Sigmoid colon (tissue), 7 donors: ENCODE measurements around the gene KIF26B. TPM values are rescaled to one million over a fixed set of nuclear protein-coding genes. Genes with fewer than 3 reads are reported as not detected.

ENCODE experiments used
- DNase-seq: peaks from one replicate; pipeline ENCODE4 v3.0.0-alpha.2; 2019
- H3K27ac ChIP-seq, 4 donors: fragments of 200-600 bp; sonication (generic); one replicate each; pipeline ENCODE4 v1.5.1; 2016 to 2019; ENCODE audit warnings: mild to moderate bottlenecking in 1 of 4
- H3K27me3 ChIP-seq, 3 donors: fragments of 200-600 bp; sonication (generic); one replicate each; pipeline ENCODE4 v1.5.1; 2019; ENCODE audit warnings: mild to moderate bottlenecking in 1 of 3
- H3K36me3 ChIP-seq, 4 donors: fragments of 200-600 bp; sonication (generic); one replicate each; pipeline ENCODE4 v1.5.1; 2016 to 2019
- H3K4me1 ChIP-seq, 4 donors: fragments of 200-600 bp; sonication (generic); one replicate each; pipeline ENCODE4 v1.5.1; 2017 to 2019
- H3K4me3 ChIP-seq, 4 donors: fragments of 200-600 bp; sonication (generic); one replicate each; pipeline ENCODE4 v1.5.1; 2017 to 2019; ENCODE audit warnings: mild to moderate bottlenecking in 2 of 4, moderate library complexity in 1 of 4
- H3K9me3 ChIP-seq, 4 donors: fragments of 200-600 bp in 3 of 4; sonication (generic) in 3 of 4; one replicate each; pipeline versions ENCODE4 v1.5.1 to v1.6.1; 2013 to 2019
- CTCF ChIP-seq, 4 experiments: fragments of 450-650 bp in 3 of 4; fragments of 200-600 bp in 1 of 4; IDR thresholded peaks; one replicate each; pipeline ENCODE4 v1.5.1; 2016 to 2019; ENCODE audit warnings: antibody characterized with exemption in 4 of 4, mild to moderate bottlenecking in 3 of 4, moderate library complexity in 2 of 4
- EP300 ChIP-seq, 4 donors: sonication (generic); formaldehyde crosslinking; IDR thresholded peaks; one replicate each; pipeline ENCODE4 v1.6.1; 2017; ENCODE audit warnings: antibody characterized with exemption in 4 of 4
- POLR2A ChIP-seq, 2 donors: fragments of 450-650 bp; IDR thresholded peaks; one replicate each; pipeline ENCODE4 v1.6.1; 2016; ENCODE audit warnings: antibody characterized with exemption in 2 of 2, mild to moderate bottlenecking in 2 of 2, moderate library complexity in 2 of 2
- POLR2AphosphoS5 ChIP-seq, 4 donors: sonication (generic); formaldehyde crosslinking; IDR thresholded peaks; one replicate each; pipeline ENCODE4 v1.6.1; 2017; ENCODE audit warnings: antibody characterized with exemption in 4 of 4
- WGBS, 2 donors: extraction: QIAGEN DNeasy Blood & Tissue Kit; methylation state at CpG; one replicate each; pipeline ENCODE4 v1.1.7; 2013; 5-methylcytosine and 5-hydroxymethylcytosine counted together
- intact Hi-C: fragments of 100-400 bp; cut with DNase I; formaldehyde crosslinking; loops from one replicate; pipeline ENCODE4 v1.15.1; 2023
- polyA plus RNA-seq, 3 donors: library from polyadenylated mRNA; stranded (reverse); fragments of 200-250 nt; gene quantifications; one replicate each; pipeline ENCODE4 v1.2.3, GENCODE V29; 2013
- total RNA-seq, 4 donors: library from RNA; depleted of rRNA; stranded (reverse); fragments of >200 nt; gene quantifications; one replicate each; pipeline ENCODE4 v1.1.0, GENCODE V29; 2016
- donor health status: healthy with polysubstance abuse.
- donor health status: Bipolar disorder and iron deficiency.
- donor health status: healthy.

The KIF26B gene
- total and polyA plus RNA-seq, 7 donors = under 0.01 to 5.5 (median 1.4) TPM; not detected in 1

- WGBS, 2 donors = 87 to 94% methylated on average over 9 of the region's 9 CpGs
- Histone ChIP-seq H3K27me3 (no peaks in the 10 kb centered on the region), H3K27ac (no peak overlapping the region), H3K4me1 (no peaks in the 10 kb centered on the region), H3K4me3 (no peak overlapping the region), H3K9me3 (no peaks in the 10 kb centered on the region), H3K36me3 (no peaks in the 10 kb centered on the region)
- no peak for DNase-seq
- intact Hi-C loops = no loop called here
- TF ChIP-seq POLR2AphosphoS5 (IDR thresholded peaks at IDR 0.05) (no peak), POLR2A (IDR thresholded peaks at IDR 0.05) (no peak), EP300 (IDR thresholded peaks at IDR 0.05) (no peak), CTCF (IDR thresholded peaks at IDR 0.05) (no peak)
These were observed 348.8 kb downstream of the KIF26B start for GRCh38 chr1:245503548-245503947.

- no peak for DNase-seq
- no peaks in the 10 kb centered on the region for H3K36me3 ChIP-seq
- peaks cover 0 to 8% (median 0%) of the 10 kb centered on the region in 4 donors for H3K4me1 ChIP-seq
- peaks cover 0 to 23% (median 0%) of the 10 kb centered on the region in 3 donors for H3K27me3 ChIP-seq
- TF ChIP-seq CTCF (IDR thresholded peaks at IDR 0.05) (no peak), POLR2AphosphoS5 (IDR thresholded peaks at IDR 0.05) (no peak), EP300 (IDR thresholded peaks at IDR 0.05) (no peak), POLR2A (IDR thresholded peaks at IDR 0.05) (no peak)
- 44 to 53% methylated on average over 4 of the region's 4 CpGs for WGBS, 2 donors
- no peak overlapping the region for H3K4me3 ChIP-seq
- intact Hi-C loops = no loop called here
- H3K27ac ChIP-seq = no peak overlapping the region
- no peaks in the 10 kb centered on the region for H3K9me3 ChIP-seq
These were observed 355.4 kb downstream of the KIF26B start for GRCh38 chr1:245510144-245510543.

- no peak for DNase-seq
- Histone ChIP-seq H3K4me3 (peak overlapping the region in 2 of 4 donors; percentile 9 to 13), H3K27ac (no peak overlapping the region), H3K4me1 (peaks cover 0 to 8% (median 0%) of the 10 kb centered on the region in 4 donors), H3K9me3 (no peaks in the 10 kb centered on the region), H3K36me3 (no peaks in the 10 kb centered on the region), H3K27me3 (peaks cover 0 to 23% (median 0%) of the 10 kb centered on the region in 3 donors)
- TF ChIP-seq EP300 (IDR thresholded peaks at IDR 0.05) (no peak), POLR2AphosphoS5 (IDR thresholded peaks at IDR 0.05) (no peak)
- intact Hi-C loops = no loop called here
- 48 to 58% methylated on average over 8 of the region's 8 CpGs for WGBS, 2 donors
These were observed 357.6 kb downstream of the KIF26B start for GRCh38 chr1:245512181-245512888.

DNA sequence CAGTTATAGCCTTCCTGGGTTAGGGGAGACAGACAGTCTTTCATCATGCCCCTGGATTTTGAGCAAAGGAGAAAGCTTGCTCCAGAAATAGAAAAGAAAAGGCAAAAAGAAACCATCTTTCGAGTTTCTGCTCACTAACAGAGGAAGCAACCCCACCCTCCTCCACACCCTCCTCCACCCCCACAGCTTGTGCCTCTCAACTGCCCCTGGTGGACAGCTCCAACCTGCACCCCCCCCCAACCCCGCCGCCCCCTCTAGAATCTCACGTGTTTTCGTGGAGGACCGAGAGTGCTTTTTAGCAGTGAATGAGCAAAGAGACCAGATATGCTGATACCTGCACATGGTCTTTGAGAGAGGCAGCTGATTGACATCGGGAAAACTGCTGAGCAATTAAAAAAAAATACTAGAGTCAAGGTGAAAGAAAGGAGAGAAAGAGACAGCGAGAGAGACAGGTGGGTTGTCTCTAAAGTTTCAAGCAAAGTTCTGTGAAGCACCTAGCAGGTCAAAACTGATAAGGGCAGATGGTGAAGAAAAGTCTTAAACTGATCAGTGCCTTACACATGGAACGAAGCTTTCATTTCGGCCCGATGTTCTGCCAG lies 358.3 kb downstream of the KIF26B start:
- 54 to 55% methylated on average over 11 of the region's 11 CpGs for WGBS, 2 donors
- Histone ChIP-seq H3K27me3 (peaks cover 0 to 23% (median 0%) of the 10 kb centered on the region in 3 donors), H3K27ac (no peak overlapping the region), H3K4me3 (peak overlapping the region in 2 of 4 donors; percentile 9 to 13), H3K9me3 (no peaks in the 10 kb centered on the region), H3K36me3 (no peaks in the 10 kb centered on the region), H3K4me1 (peaks cover 0 to 8% (median 0%) of the 10 kb centered on the region in 4 donors)
- no peak for DNase-seq
- no peak for TF ChIP-seq EP300 (IDR thresholded peaks at IDR 0.05)
- TF ChIP-seq POLR2A (IDR thresholded peaks at IDR 0.05) = no peak
- TF ChIP-seq POLR2AphosphoS5 (IDR thresholded peaks at IDR 0.05) = no peak
- TF ChIP-seq CTCF (IDR thresholded peaks at IDR 0.05) = no peak
- intact Hi-C loops = no loop called here

GRCh38 chr1:245516284-245516759 lies 361.5 kb downstream of the KIF26B start:
- no peak overlapping the region for H3K4me3 ChIP-seq
- peaks cover 0 to 8% (median 0%) of the 10 kb centered on the region in 4 donors for H3K4me1 ChIP-seq
- no peak overlapping the region for H3K27ac ChIP-seq
- no peak for DNase-seq
- intact Hi-C loops = no loop called here
- no peaks in the 10 kb centered on the region for H3K9me3 ChIP-seq
- TF ChIP-seq EP300 (IDR thresholded peaks at IDR 0.05) (no peak), POLR2A (IDR thresholded peaks at IDR 0.05) (no peak), POLR2AphosphoS5 (IDR thresholded peaks at IDR 0.05) (no peak), CTCF (IDR thresholded peaks at IDR 0.05) (no peak)
- WGBS, 2 donors = 86% methylated on average over 12 of the region's 12 CpGs
- H3K27me3 ChIP-seq = peaks cover 0 to 23% (median 0%) of the 10 kb centered on the region in 3 donors
- H3K36me3 ChIP-seq = no peaks in the 10 kb centered on the region
